ENCODE results near the gene SLCO3A1. TPM values are rescaled to one million over a fixed set of nuclear protein-coding genes. Genes with fewer than 3 reads are reported as not detected.
A peak's percentile ranks its signal among the peaks of the same experiment; 100 is the strongest.

The SLCO3A1 gene
- total and polyA plus RNA-seq, 2 experiments from 2014 or later: 35.5 to 71.9 TPM

DNA sequence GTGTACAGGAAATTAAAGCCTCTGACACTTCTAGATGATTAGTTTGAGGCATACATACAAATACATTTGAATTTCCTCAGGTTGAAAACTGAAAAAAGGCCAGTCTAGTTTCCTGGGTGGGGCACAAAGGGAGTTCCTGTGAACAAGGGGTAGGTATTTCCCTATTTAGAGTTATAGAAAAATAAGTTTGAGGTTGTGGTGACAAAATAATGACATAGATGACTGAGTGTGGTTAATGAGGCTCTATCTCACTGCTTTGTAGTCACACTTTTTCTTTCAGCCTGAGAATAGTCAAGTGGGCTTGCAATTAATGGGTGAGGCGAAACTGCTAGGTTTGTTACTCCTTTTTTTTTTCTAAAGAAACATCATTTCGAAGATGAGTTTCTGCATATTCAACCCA lies 4.3 kb downstream of the SLCO3A1 start:
- H3K27me3 ChIP-seq: no peaks in the 10 kb centered on the region

DNA sequence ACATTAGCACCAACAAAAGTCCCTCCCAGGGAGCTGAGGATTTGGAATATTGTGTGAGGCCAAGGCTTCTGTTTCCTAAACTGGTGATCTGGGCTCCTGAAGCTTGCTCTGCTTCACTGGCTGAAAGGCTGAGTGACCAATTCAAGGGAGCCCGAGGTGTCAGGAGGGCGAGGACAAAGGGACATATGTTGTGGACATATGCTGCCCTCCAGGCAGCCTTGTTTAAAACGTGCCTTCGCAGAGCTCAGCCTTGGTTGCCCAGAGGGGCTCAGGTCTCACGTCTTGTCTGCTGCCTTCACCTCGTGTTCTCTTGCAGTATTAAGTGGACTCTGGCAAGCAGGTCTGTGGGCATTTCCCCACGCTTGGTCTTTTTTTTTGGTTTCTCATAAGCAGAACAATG lies 7.0 kb downstream of the SLCO3A1 start:
- no peaks in the 10 kb centered on the region for H3K36me3 ChIP-seq
- no peaks in the 10 kb centered on the region for H3K9me3 ChIP-seq (ENCODE audit: low read depth)
- H3K4me3 ChIP-seq: no peak overlapping the region
- no peak for DNase-seq (ENCODE audit: low read depth in 1 of 2, low spot score in 1 of 2)
- no peak overlapping the region for H3K27ac ChIP-seq
- peaks cover 50% of the 10 kb centered on the region for H3K4me1 ChIP-seq (ENCODE audit: low read depth)
- TF ChIP-seq, protein P1, sequence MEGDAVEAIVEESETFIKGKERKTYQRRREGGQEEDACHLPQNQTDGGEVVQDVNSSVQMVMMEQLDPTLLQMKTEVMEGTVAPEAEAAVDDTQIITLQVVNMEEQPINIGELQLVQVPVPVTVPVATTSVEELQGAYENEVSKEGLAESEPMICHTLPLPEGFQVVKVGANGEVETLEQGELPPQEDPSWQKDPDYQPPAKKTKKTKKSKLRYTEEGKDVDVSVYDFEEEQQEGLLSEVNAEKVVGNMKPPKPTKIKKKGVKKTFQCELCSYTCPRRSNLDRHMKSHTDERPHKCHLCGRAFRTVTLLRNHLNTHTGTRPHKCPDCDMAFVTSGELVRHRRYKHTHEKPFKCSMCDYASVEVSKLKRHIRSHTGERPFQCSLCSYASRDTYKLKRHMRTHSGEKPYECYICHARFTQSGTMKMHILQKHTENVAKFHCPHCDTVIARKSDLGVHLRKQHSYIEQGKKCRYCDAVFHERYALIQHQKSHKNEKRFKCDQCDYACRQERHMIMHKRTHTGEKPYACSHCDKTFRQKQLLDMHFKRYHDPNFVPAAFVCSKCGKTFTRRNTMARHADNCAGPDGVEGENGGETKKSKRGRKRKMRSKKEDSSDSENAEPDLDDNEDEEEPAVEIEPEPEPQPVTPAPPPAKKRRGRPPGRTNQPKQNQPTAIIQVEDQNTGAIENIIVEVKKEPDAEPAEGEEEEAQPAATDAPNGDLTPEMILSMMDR (IDR thresholded peaks at IDR 0.05; ENCODE audit: low read depth, low read length): no peak
- no peaks in the 10 kb centered on the region for H3K27me3 ChIP-seq

More for the DNA sequence above, 4.3 kb downstream of the SLCO3A1 start:
- DNase-seq (ENCODE audit: low read depth in 1 of 2, low spot score in 1 of 2): no peak
- Histone ChIP-seq H3K4me1 (ENCODE audit: low read depth) (peaks cover 28% of the 10 kb centered on the region), H3K4me3 (no peak overlapping the region), H3K27ac (no peak overlapping the region), H3K9me3 (ENCODE audit: low read depth) (no peaks in the 10 kb centered on the region), H3K36me3 (no peaks in the 10 kb centered on the region)
- TF ChIP-seq, protein P1 (IDR thresholded peaks at IDR 0.05; ENCODE audit: low read depth, low read length): no peak

GRCh38 chr15:91861223-91861622 lies 7.7 kb downstream of the SLCO3A1 start:
- Histone ChIP-seq H3K4me1 (ENCODE audit: low read depth) (peaks cover 50% of the 10 kb centered on the region), H3K9me3 (ENCODE audit: low read depth) (no peaks in the 10 kb centered on the region), H3K27me3 (no peaks in the 10 kb centered on the region), H3K36me3 (no peaks in the 10 kb centered on the region), H3K27ac (no peak overlapping the region), H3K4me3 (no peak overlapping the region)
- no peak for DNase-seq (ENCODE audit: low read depth in 1 of 2, low spot score in 1 of 2)
- TF ChIP-seq, protein P1 (IDR thresholded peaks at IDR 0.05; ENCODE audit: low read depth, low read length): no peak

- DNase-seq (ENCODE audit: low read depth in 1 of 2, low spot score in 1 of 2): no peak
- Histone ChIP-seq H3K27me3 (no peaks in the 10 kb centered on the region), H3K4me1 (ENCODE audit: low read depth) (peaks cover 52% of the 10 kb centered on the region), H3K36me3 (no peaks in the 10 kb centered on the region), H3K27ac (peak overlapping the region; percentile 63), H3K4me3 (no peak overlapping the region), H3K9me3 (ENCODE audit: low read depth) (no peaks in the 10 kb centered on the region)
- TF ChIP-seq, protein P1 (IDR thresholded peaks at IDR 0.05; ENCODE audit: low read depth, low read length): no peak
Measured at GRCh38 chr15:91862891-91863504, 9.5 kb downstream of the SLCO3A1 start.

GRCh38 chr15:91863621-91864255 lies 10.2 kb downstream of the SLCO3A1 start:
- TF ChIP-seq, protein P1 (IDR thresholded peaks at IDR 0.05; ENCODE audit: low read depth, low read length): no peak

More at GRCh38 chr15:91863621-91864255, 10.2 kb downstream of the SLCO3A1 start:
- Histone ChIP-seq H3K9me3 (ENCODE audit: low read depth) (no peaks in the 10 kb centered on the region), H3K27me3 (no peaks in the 10 kb centered on the region), H3K4me1 (ENCODE audit: low read depth) (peaks cover 52% of the 10 kb centered on the region), H3K36me3 (no peaks in the 10 kb centered on the region), H3K27ac (peak overlapping the region; percentile 63), H3K4me3 (no peak overlapping the region)
- peak in 1 of 2 donors; percentile 17 for DNase-seq (ENCODE audit: low read depth in 1 of 2, low spot score in 1 of 2)
